Brain microvascular endothelial cell (primary cell): ENCODE data around the gene HINFP.
"Not testable (repeated sequence)": the region's sequence is repeated elsewhere in the genome, so short reads cannot be mapped to it uniquely, and the experiment has no call there.

Experiments
- DNase-seq: peaks from one replicate; pipeline ENCODE4 v3.0.0-alpha.2; 2020
- H3K27ac ChIP-seq: fragments of 250-450 bp; sonication (Bioruptor Pico); 2 replicates; pipeline ENCODE4 v1.5.1; 2020; ENCODE audit warnings: mild to moderate bottlenecking, moderate library complexity
- H3K27me3 ChIP-seq: fragments of 250-450 bp; sonication (Bioruptor Pico); replicated peaks from 2 replicates; pipeline ENCODE4 v1.5.1; 2020; ENCODE audit warnings: mild to moderate bottlenecking
- H3K36me3 ChIP-seq: fragments of 250-450 bp; sonication (Bioruptor Pico); replicated peaks from 2 replicates; pipeline ENCODE4 v1.5.1; 2020; ENCODE audit warnings: mild to moderate bottlenecking
- H3K4me3 ChIP-seq: 2 replicates; pipeline ENCODE4 v1.5.1; 2011; ENCODE audit warnings: low read depth, mild to moderate bottlenecking, control low read depth, low read length, moderate library complexity
- in situ Hi-C: cut with HindIII; loops from 2 replicates; pipeline ENCODE4 v1.10.0; 2017; ENCODE audit warnings: low sequenced_read_pairs, low pct_ligation_motif_present
- TF ChIP-seq, protein P1 (sequence below): IDR thresholded peaks from 2 replicates; pipeline ENCODE4 v1.5.1; 2011; ENCODE audit warnings: low read depth, mild to moderate bottlenecking, moderate library complexity, low read length, control low read depth, inconsistent platforms; ENCODE audit errors: missing control alignments

The HINFP gene

DNA sequence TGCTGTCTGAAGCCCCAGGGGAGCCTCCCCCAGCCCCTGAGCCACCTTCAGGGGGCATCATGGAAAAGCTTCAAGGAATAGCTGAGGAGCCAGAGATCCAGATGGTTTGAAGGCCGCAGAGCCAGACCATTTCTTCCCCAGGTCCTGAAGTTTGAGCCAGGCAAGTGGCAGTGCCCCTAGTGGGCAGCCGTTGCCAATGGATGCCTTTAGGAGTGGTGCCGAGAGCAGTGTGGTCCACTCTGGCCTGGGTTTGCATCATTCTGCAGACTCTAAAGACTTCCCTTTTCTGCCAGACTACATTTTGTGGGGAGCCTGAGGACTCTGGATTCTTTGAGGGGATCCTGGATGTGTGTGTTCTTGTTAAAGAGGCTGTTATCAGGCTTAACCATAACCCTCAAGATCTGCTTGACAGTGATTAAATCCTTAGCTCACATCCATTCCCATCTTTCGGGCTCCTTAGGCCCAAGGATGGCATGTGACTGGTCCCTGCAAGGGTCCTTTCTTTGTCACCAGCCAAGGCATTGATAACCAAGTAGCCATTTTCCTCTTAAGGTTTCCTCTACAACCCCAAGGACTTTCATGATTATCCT is 13.1 kb downstream of the HINFP start:
- H3K4me3 ChIP-seq, result no peak overlapping the region
- H3K27me3 ChIP-seq, result no peaks in the 10 kb centered on the region
- no peak for DNase-seq
- TF ChIP-seq, protein P1, sequence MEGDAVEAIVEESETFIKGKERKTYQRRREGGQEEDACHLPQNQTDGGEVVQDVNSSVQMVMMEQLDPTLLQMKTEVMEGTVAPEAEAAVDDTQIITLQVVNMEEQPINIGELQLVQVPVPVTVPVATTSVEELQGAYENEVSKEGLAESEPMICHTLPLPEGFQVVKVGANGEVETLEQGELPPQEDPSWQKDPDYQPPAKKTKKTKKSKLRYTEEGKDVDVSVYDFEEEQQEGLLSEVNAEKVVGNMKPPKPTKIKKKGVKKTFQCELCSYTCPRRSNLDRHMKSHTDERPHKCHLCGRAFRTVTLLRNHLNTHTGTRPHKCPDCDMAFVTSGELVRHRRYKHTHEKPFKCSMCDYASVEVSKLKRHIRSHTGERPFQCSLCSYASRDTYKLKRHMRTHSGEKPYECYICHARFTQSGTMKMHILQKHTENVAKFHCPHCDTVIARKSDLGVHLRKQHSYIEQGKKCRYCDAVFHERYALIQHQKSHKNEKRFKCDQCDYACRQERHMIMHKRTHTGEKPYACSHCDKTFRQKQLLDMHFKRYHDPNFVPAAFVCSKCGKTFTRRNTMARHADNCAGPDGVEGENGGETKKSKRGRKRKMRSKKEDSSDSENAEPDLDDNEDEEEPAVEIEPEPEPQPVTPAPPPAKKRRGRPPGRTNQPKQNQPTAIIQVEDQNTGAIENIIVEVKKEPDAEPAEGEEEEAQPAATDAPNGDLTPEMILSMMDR, result peak; percentile 81
- peaks cover 31% of the 10 kb centered on the region for H3K36me3 ChIP-seq
- H3K27ac ChIP-seq, result no peak overlapping the region
- in situ Hi-C loops, result no loop called here

DNA sequence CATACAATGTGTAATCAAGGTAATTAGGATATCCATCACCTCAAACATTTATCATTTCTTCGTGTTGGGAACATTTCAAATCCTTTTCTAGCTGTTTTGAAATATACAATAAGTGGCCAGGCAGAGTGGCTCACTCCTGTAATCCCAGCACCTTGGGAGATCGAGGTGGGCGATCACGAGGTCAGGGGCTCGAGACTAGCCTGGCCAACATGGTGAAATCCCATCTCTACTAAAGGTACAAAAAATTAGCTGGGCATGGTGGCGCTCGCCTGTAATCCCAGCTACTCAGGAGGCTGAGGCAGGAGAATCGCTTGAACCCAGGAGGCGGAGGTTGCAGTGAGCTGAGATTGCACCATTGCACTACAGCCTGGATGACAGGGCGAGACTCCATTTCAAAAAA is 17.9 kb downstream of the HINFP start:
- H3K4me3 ChIP-seq, H3K27ac ChIP-seq, H3K27me3 ChIP-seq, H3K36me3 ChIP-seq, DNase-seq, in situ Hi-C loops: not testable (repeated sequence)

DNA sequence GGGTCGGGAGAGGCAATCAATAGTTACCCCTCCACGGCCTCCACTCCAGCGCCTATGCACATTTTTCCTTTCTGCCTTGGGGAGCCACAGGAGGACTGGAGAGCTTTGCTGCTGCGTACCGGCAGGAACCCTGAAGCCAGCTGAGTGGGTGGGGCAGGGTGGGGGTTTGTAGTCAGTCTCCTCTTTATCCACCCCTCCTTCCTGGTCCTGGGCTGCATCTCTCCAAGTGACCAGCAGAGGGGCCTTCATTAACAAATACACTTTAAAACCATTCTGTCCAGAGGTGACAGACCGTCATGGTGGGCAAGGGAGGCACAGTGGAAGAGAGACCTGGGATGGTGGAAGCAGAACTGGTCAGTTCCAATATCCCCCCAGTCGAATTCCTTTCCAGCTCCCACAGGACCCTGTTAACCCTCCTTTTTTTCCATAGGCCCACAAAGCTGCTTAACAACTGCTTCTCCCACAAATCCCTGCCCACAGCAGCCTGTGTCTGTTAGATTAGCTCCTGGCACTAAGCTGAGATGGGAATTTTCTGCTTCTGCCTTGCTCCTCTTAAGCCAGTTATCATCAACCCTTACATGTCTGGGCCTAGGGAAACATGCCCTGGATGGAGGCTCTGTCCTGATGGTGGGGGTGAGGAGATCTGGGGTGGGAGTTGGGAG is 23.6 kb downstream of the HINFP start:
- Histone ChIP-seq H3K27ac (no peak overlapping the region), H3K36me3 (no peaks in the 10 kb centered on the region), H3K4me3 (no peak overlapping the region), H3K27me3 (peaks cover 6% of the 10 kb centered on the region)
- DNase-seq, result peak; percentile 67
- TF ChIP-seq, protein P1, result peak; percentile 74
- in situ Hi-C loops, result no loop called here

DNA sequence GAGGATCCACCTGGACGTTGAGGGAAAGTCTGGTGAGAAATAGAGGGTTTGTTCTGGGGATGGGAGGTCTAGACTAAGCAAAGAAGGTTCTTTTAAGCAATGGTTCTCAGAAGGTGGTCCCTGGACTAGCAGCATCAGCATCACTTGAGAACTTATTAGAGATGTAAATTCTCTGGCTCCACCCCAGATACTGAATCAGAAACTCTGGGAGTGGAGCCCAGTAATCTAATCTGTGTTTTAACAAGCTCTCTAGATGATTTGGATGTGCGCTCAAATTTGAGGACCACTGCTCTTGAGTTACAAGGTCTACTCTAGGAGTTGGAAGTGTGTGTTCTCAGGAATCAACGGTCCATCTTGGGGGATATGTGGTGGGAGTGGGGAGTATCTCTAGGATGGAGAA is 24.2 kb downstream of the HINFP start:
- in situ Hi-C loops, result no loop called here
- Histone ChIP-seq H3K36me3 (no peaks in the 10 kb centered on the region), H3K27me3 (peaks cover 7% of the 10 kb centered on the region), H3K27ac (no peak overlapping the region), H3K4me3 (no peak overlapping the region)
- no peak for DNase-seq
- TF ChIP-seq, protein P1, result no peak

- in situ Hi-C loops, result no loop called here
- Histone ChIP-seq H3K36me3 (no peaks in the 10 kb centered on the region), H3K4me3 (no peak overlapping the region), H3K27ac (no peak overlapping the region), H3K27me3 (peaks cover 7% of the 10 kb centered on the region)
- TF ChIP-seq, protein P1, result no peak
- no peak for DNase-seq
These were observed 26.4 kb downstream of the HINFP start for GRCh38 chr11:119147604-119148333.

GRCh38 chr11:119148720-119149017 is 27.3 kb downstream of the HINFP start:
- DNase-seq, result no peak
- TF ChIP-seq, protein P1, result no peak
- H3K4me3 ChIP-seq, result peak overlapping the region; percentile 57
- H3K27ac ChIP-seq, result no peak overlapping the region
- in situ Hi-C loops, result no loop called here
- peaks cover 7% of the 10 kb centered on the region for H3K27me3 ChIP-seq
- no peaks in the 10 kb centered on the region for H3K36me3 ChIP-seq
